Stromal cell of bone marrow (primary cell): ENCODE data around the gene KRT27.
"Not testable (repeated sequence)": the region's sequence is repeated elsewhere in the genome, so short reads cannot be mapped to it uniquely, and the experiment has no call there.

ENCODE experiments used
- DNase-seq: peaks from one replicate; pipeline ENCODE4 v3.0.0-alpha.2; 2012; ENCODE audit warnings: low read depth

The KRT27 gene

GRCh38 chr17:40755231-40755630, 27.1 kb downstream of the KRT27 start, which contains the start of gene KRT25:
KRT25 (minus strand) TSS chr17:40755331; CDS start chr17:40755271, 60 bp downstream.
- no peak for DNase-seq

- no peak for DNase-seq
Measured at GRCh38 chr17:40753804-40754203, 28.5 kb downstream of the KRT27 start.

GRCh38 chr17:40751065-40751464, 31.3 kb downstream of the KRT27 start:
- DNase-seq: no peak

GRCh38 chr17:40750391-40750790, 32.0 kb downstream of the KRT27 start:
- no peak for DNase-seq

GRCh38 chr17:40748666-40749065, 33.7 kb downstream of the KRT27 start:
- not testable (repeated sequence) for DNase-seq

- DNase-seq: no peak
Measured at GRCh38 chr17:40738553-40738952, 43.8 kb downstream of the KRT27 start.

GRCh38 chr17:40735016-40735415, 47.3 kb downstream of the KRT27 start:
- no peak for DNase-seq

GRCh38 chr17:40734018-40734417, 48.3 kb downstream of the KRT27 start:
- DNase-seq: no peak

- no peak for DNase-seq
Measured at GRCh38 chr17:40730970-40731369, 51.4 kb downstream of the KRT27 start.

GRCh38 chr17:40727447-40728231, 54.7 kb downstream of the KRT27 start:
- DNase-seq: peak; percentile 69

GRCh38 chr17:40726919-40727318, 55.4 kb downstream of the KRT27 start:
- no peak for DNase-seq
